Effector memory CD8-positive, alpha-beta T cell (primary cell): Measurements from ENCODE around the gene VKORC1.
A peak's percentile ranks its signal among the peaks of the same experiment; 100 is the strongest.

Source experiments
- ATAC-seq: fragments of 150-1000 bp; cut with Tn5 transposase; replicated peaks from 2 replicates; pipeline ENCODE4 v1.10.0; 2021; ENCODE audit warnings: mild to moderate bottlenecking, moderate library complexity
- DNase-seq, 3 experiments: peaks; one replicate each; pipeline ENCODE4 v3.0.0; 2021
- H3K27ac Mint-ChIP-seq, 2 donors: one replicate each; pipeline ENCODE4 v1.8.0; 2022; ENCODE audit warnings: mild to moderate bottlenecking in 2 of 2, mixed read lengths in 2 of 2, moderate library complexity in 2 of 2
- H3K27me3 Mint-ChIP-seq, 2 donors: one replicate each; pipeline ENCODE4 v1.8.0; 2022; ENCODE audit warnings: mixed read lengths in 2 of 2
- H3K36me3 Mint-ChIP-seq: one replicate; pipeline ENCODE4 v1.8.0; 2022; ENCODE audit warnings: mild to moderate bottlenecking, moderate library complexity, mixed read lengths; ENCODE audit not compliant: insufficient read depth
- H3K4me1 Mint-ChIP-seq, 2 donors: one replicate each; pipeline ENCODE4 v1.8.0; 2022; ENCODE audit warnings: low read depth in 2 of 2, mixed read lengths in 2 of 2
- H3K4me3 Mint-ChIP-seq, 2 donors: one replicate each; pipeline ENCODE4 v1.8.0; 2022; ENCODE audit warnings: mild to moderate bottlenecking in 2 of 2, mixed read lengths in 2 of 2, moderate library complexity in 2 of 2
- H3K9me3 Mint-ChIP-seq, 2 donors: one replicate each; pipeline ENCODE4 v1.8.0; 2022; ENCODE audit warnings: mixed read lengths in 2 of 2

Gene VKORC1

DNA sequence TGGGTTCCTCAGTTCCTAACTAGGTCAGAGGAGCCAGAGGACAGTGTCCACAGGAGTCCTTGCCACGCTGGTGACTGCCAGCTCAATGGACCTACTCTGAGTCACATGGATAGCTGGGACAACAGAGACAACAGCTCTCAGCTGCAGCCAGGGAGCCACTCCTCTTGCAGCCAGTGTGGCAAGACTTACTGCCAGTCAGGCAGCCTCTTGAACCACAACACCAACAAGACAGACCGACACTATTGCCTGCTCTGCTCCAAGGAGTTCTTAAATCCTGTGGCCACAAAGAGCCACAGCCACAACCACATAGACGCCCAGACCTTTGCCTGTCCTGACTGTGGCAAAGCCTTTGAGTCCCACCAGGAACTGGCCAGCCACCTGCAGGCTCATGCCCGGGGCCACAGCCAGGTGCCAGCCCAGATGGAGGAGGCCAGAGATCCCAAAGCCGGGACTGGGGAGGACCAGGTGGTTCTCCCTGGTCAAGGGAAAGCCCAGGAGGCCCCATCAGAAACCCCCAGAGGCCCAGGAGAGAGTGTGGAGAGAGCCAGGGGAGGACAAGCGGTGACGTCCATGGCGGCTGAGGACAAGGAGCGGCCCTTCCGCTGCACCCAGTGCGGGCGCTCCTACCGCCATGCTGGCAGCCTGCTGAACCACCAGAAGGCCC lies 13.7 kb downstream of the VKORC1 start:
- ATAC-seq (no peak), DNase-seq (no peak)
- H3K27ac Mint-ChIP-seq, result peak overlapping the region in 1 of 2 donors; percentile 66
- peaks cover 35% of the 10 kb centered on the region for H3K36me3 Mint-ChIP-seq
- H3K27me3 Mint-ChIP-seq, result no peaks in the 10 kb centered on the region
- no peaks in the 10 kb centered on the region for H3K9me3 Mint-ChIP-seq
- H3K4me1 Mint-ChIP-seq, result peaks cover 25 to 32% of the 10 kb centered on the region in 2 donors
- H3K4me3 Mint-ChIP-seq, result no peak overlapping the region

DNA sequence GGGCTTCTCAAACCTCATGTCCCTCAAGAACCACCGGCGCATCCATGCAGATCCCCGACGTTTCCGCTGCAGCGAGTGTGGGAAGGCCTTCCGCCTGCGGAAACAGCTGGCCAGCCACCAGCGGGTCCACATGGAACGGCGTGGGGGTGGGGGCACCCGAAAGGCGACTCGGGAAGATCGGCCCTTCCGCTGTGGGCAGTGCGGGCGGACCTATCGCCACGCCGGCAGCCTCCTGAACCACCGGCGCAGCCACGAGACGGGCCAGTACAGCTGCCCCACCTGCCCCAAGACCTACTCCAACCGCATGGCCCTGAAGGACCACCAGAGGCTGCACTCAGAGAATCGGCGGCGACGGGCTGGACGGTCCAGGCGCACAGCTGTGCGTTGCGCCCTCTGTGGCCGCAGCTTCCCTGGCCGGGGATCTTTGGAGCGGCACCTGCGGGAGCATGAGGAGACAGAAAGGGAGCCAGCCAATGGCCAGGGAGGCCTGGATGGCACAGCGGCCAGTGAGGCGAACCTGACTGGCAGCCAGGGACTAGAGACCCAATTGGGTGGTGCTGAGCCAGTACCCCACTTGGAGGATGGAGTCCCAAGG lies 14.5 kb downstream of the VKORC1 start:
- peaks cover 24 to 29% of the 10 kb centered on the region in 2 donors for H3K4me1 Mint-ChIP-seq
- H3K4me3 Mint-ChIP-seq, result no peak overlapping the region
- H3K36me3 Mint-ChIP-seq, result peaks cover 34% of the 10 kb centered on the region
- DNase-seq, result no peak
- ATAC-seq, result no peak
- H3K9me3 Mint-ChIP-seq, result no peaks in the 10 kb centered on the region
- peak overlapping the region in 1 of 2 donors; percentile 58 for H3K27ac Mint-ChIP-seq
- H3K27me3 Mint-ChIP-seq, result no peaks in the 10 kb centered on the region

DNA sequence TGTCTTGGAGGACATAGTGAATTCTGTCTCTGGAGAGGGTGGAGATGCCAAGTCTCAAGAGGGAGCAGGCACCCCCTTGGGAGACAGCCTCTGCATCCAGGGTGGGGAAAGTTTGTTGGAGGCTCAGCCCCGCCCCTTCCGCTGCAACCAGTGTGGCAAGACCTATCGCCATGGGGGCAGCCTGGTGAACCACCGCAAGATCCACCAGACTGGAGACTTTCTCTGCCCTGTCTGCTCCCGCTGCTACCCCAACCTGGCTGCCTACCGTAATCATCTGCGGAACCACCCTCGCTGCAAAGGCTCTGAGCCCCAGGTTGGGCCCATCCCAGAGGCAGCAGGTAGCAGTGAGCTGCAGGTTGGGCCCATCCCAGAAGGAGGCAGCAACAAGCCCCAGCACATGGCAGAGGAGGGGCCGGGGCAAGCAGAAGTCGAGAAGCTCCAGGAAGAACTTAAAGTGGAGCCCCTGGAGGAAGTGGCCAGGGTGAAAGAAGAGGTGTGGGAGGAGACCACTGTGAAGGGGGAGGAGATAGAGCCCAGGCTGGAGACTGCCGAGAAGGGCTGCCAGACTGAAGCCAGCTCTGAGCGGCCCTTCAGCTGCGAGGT lies 15.2 kb downstream of the VKORC1 start:
- ATAC-seq (no peak), DNase-seq (no peak)
- H3K4me1 Mint-ChIP-seq, result peaks cover 31 to 36% of the 10 kb centered on the region in 2 donors
- peak overlapping the region in 1 of 2 donors; percentile 75 for H3K27ac Mint-ChIP-seq
- H3K27me3 Mint-ChIP-seq, result no peaks in the 10 kb centered on the region
- H3K4me3 Mint-ChIP-seq, result no peak overlapping the region
- peaks cover 38% of the 10 kb centered on the region for H3K36me3 Mint-ChIP-seq
- H3K9me3 Mint-ChIP-seq, result no peaks in the 10 kb centered on the region

DNA sequence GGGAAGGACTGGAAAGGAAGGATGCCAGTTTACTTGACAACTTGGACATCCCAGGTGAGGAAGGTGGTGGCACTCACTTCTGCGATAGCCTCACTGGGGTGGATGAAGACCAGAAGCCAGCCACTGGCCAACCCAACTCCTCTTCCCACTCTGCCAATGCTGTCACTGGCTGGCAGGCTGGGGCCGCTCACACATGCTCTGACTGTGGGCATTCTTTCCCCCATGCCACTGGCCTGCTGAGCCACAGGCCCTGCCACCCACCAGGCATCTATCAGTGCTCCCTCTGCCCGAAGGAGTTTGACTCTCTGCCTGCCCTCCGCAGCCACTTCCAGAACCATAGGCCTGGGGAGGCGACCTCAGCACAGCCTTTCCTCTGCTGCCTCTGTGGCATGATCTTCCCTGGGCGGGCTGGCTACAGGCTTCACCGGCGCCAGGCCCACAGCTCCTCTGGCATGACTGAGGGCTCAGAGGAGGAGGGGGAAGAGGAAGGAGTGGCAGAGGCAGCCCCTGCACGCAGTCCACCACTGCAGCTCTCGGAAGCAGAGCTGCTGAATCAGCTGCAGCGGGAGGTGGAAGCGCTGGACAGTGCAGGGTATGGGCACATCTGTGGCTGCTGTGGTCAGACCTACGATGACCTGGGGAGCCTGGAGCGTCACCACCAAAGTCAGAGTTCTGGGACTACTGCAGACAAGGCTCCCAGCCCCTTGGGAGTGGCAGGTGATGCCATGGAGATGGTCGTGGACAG lies 15.8 kb downstream of the VKORC1 start:
- Mint-ChIP-seq H3K4me3 (no peak overlapping the region), H3K27ac (peak overlapping the region in 1 of 2 donors; percentile 75), H3K36me3 (peaks cover 44% of the 10 kb centered on the region), H3K9me3 (no peaks in the 10 kb centered on the region), H3K4me1 (peaks cover 31 to 33% of the 10 kb centered on the region in 2 donors), H3K27me3 (no peaks in the 10 kb centered on the region)
- ATAC-seq (no peak), DNase-seq (no peak)

DNA sequence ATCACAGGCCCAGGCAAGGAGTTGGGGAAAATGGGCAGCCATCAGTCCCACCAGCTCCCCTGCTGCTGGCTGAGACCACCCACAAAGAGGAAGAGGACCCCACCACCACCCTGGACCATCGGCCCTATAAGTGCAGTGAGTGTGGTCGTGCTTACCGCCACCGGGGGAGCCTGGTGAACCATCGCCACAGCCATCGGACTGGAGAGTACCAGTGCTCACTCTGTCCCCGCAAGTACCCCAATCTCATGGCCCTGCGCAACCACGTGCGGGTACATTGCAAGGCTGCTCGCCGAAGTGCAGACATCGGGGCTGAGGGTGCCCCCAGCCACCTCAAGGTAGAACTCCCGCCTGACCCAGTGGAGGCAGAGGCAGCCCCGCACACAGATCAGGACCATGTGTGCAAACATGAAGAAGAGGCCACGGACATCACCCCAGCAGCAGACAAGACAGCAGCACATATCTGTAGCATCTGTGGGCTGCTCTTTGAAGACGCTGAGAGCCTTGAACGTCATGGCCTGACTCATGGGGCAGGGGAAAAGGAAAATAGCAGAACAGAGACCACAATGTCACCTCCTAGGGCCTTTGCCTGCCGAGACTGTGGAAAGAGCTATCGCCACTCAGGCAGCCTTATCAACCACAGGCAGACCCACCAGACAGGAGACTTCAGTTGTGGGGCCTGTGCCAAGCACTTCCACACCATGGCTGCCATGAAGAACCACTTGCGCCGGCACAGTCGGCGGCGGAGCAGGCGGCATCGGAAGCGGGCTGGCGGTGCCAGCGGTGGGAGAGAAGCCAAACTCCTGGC lies 16.8 kb downstream of the VKORC1 start:
- ATAC-seq, result no peak
- H3K9me3 Mint-ChIP-seq, result no peaks in the 10 kb centered on the region
- no peak for DNase-seq
- no peak overlapping the region for H3K4me3 Mint-ChIP-seq
- peaks cover 33 to 34% of the 10 kb centered on the region in 2 donors for H3K4me1 Mint-ChIP-seq
- H3K27me3 Mint-ChIP-seq, result no peaks in the 10 kb centered on the region
- peak overlapping the region in 1 of 2 donors; percentile 41 for H3K27ac Mint-ChIP-seq
- H3K36me3 Mint-ChIP-seq, result peaks cover 44% of the 10 kb centered on the region

DNA sequence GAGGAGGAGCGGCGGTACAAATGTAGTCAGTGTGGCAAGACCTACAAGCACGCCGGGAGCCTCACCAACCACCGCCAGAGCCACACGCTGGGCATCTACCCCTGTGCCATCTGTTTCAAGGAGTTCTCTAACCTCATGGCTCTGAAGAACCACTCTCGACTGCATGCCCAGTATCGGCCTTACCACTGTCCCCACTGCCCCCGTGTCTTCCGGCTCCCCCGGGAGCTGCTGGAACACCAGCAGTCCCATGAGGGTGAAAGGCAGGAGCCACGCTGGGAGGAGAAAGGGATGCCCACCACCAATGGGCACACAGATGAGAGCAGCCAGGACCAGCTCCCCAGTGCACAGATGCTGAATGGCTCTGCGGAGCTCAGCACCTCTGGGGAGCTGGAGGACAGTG lies 17.6 kb downstream of the VKORC1 start:
- Mint-ChIP-seq H3K4me3 (no peak overlapping the region), H3K27me3 (no peaks in the 10 kb centered on the region), H3K9me3 (no peaks in the 10 kb centered on the region), H3K4me1 (peaks cover 36 to 37% of the 10 kb centered on the region in 2 donors), H3K27ac (peak overlapping the region in 1 of 2 donors; percentile 41), H3K36me3 (peaks cover 48% of the 10 kb centered on the region)
- DNase-seq (no peak), ATAC-seq (no peak)

GRCh38 chr16:31076319-31076718 lies 18.3 kb downstream of the VKORC1 start:
- Mint-ChIP-seq H3K9me3 (no peaks in the 10 kb centered on the region), H3K27me3 (no peaks in the 10 kb centered on the region), H3K27ac (no peak overlapping the region), H3K4me1 (peaks cover 41 to 42% of the 10 kb centered on the region in 2 donors), H3K4me3 (no peak overlapping the region), H3K36me3 (peaks cover 44% of the 10 kb centered on the region)
- DNase-seq (no peak), ATAC-seq (no peak)

DNA sequence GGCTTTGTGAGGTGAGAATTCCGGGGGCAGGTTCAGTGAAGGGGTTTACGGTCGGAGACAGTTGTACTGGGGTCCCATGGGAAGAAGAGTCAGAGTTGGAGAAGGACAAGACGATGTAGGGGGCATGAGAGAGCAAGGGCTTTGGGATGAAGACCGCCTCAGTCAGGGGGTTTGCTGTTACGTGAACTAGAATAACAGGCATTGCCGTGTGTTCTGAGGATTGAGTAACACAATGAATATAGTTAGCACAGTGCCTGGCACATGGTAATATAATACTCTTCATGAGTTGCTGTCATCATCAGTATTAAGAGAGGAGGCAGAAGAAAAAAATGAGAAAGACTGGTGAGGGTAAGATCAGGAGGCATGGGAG lies 19.8 kb downstream of the VKORC1 start:
- DNase-seq, result no peak
- Mint-ChIP-seq H3K27ac (peak overlapping the region; percentile 90 to 96), H3K9me3 (no peaks in the 10 kb centered on the region), H3K4me1 (peaks cover 38% of the 10 kb centered on the region in 2 donors), H3K36me3 (peaks cover 35% of the 10 kb centered on the region), H3K4me3 (peak overlapping the region; percentile 78 to 94), H3K27me3 (no peaks in the 10 kb centered on the region)
- no peak for ATAC-seq

DNA sequence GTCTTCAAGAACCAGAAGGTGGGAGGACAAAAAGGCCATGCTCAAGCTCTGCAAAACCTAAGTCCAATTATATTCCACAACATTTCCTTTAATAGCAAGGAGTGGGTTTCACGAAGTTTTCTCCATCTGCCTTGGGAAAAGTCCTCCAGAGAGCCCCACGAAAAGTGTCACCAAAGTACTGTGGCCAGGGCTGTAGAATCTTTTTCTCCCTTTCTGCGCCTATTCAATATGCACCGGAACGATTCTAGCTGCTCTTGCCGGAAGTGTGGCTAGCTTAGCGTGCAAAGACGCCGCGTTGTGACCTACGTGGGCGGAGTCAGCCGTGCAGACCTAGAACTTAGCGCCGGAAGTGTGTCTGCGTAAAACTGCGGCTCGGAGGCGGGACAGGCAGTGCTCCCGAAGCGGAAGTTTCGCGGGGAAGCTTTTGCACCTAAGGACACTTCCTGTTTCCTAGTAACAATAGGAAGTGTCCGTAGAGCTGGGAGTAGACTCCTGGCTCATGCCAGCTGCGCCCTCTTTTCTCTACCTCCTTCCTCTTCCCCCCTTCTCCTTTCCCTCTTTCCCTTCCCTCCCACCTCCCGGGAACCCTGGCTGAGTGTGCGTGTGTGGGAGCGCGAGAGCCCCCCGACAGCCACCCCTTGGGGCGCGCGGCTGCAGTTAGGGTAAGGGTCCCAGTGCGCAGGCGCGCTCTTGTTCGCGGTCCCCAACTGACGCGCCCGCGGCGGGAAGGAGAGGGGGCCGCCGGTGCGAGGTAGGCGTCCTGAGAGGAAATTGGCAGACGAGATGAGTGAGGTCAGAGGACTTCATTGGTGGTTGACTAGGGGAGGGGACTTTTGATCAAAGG lies 20.4 kb downstream of the VKORC1 start, which contains the start of the genes ZNF646 and ZNF668:
TSS of gene ZNF646 (plus strand) at position 453 of the 844 bp plus-strand sequence. CDS start 1,903 bp downstream, outside the sequence.
TSS of gene ZNF668 (minus strand) at position 271 of the 844 bp plus-strand sequence. CDS start 9,781 bp downstream, outside the sequence.
- Mint-ChIP-seq H3K36me3 (peaks cover 29% of the 10 kb centered on the region), H3K4me1 (peaks cover 38 to 42% of the 10 kb centered on the region in 2 donors), H3K27ac (peak within 1 kb of the TSS; percentile 90 to 96), H3K27me3 (no peaks in the 10 kb centered on the region), H3K4me3 (peak within 1 kb of the TSS; percentile 78 to 94), H3K9me3 (no peaks in the 10 kb centered on the region)
- ATAC-seq (peak; percentile 82), DNase-seq (peak; percentile 95 to 98 (median 95))

DNA sequence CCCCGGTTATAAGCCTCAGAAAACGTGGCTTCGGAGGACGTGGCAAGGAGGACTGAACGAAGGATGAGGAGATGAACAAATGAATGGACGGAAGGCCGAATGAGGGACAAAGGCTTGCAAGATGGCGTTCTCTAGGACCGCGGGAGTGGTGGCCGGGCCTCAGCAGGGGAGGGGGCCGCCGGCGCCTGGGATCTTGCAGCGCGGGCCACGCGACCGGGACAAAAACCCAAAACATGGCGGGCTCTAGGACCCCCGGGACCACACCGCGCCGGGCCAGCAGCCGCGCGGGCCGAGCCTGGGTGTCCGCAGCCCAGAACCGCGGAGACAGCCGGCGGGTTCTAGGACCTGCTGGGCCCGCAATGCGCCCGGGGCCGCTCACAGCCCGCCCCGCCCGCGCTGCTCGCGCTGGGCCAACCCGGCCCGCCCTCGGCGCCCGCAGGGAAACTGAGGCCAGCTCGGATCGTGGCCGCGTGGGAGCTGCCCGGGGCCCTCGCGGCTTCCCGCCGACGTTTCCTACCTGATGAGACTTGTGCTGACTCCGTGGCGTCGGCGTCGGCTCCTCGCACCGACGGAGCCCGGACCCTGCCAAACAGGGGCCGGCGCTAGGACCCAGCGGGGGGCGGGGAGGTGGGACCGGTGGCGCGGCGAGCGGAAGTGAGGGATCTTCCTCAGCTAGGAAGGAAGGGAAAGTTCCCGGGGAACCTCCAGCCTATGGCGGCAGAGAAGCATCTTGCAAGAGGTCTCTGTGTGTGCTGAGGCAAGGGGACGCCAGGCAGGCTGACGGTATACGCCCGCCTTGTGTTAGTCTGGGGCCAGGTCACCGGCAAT lies 21.2 kb downstream of the VKORC1 start:
- ATAC-seq (peak; percentile 53), DNase-seq (peak; percentile 75 to 85 (median 78))
- Mint-ChIP-seq H3K4me3 (peak overlapping the region; percentile 78 to 94), H3K36me3 (peaks cover 26% of the 10 kb centered on the region), H3K27ac (peak overlapping the region; percentile 90 to 96), H3K27me3 (no peaks in the 10 kb centered on the region), H3K9me3 (no peaks in the 10 kb centered on the region), H3K4me1 (peaks cover 33 to 45% of the 10 kb centered on the region in 2 donors)

DNA sequence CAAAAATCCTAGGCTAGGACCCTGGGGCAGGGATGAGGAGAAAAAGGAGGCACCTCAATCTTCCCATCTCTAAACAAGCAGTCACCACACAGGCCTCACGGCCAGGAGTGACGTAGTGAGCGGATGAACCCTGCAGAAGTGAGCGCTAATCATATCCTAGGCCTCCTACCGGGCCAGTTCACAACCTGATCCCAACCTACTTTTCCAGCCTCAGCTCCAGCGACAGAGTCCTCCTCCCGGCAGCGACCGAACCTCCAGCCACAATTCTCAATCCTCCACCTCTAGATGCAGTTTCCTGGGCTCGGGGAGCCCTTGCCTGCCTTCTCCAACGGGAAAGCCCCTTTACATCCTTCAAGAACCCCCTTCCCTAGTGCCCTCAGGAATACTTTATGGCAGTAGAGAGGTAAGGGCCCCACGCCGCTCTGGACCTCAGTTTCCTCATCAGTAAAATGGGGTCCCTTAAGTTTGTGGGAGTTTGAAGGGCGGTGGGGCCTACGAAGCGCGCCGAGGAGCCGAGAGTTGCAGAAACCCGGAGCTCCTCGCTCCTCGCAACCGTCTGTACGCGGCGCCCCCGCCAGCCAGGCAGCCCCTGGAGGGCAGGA lies 22.0 kb downstream of the VKORC1 start:
- H3K27ac Mint-ChIP-seq, result peak overlapping the region; percentile 90 to 96
- peaks cover 20% of the 10 kb centered on the region for H3K36me3 Mint-ChIP-seq
- peak overlapping the region; percentile 78 to 94 for H3K4me3 Mint-ChIP-seq
- no peaks in the 10 kb centered on the region for H3K27me3 Mint-ChIP-seq
- peaks cover 32 to 38% of the 10 kb centered on the region in 2 donors for H3K4me1 Mint-ChIP-seq
- DNase-seq, result peak in 1 of 3 experiments; percentile 16
- no peaks in the 10 kb centered on the region for H3K9me3 Mint-ChIP-seq
- no peak for ATAC-seq
